LNCaP clone FGC (cell line): ENCODE results near the gene VIM.

Experiments
- DNase-seq: peaks from one replicate; pipeline ENCODE4 v3.0.0-alpha.2; 2011; ENCODE audit warnings: low read depth
- H3K4me3 ChIP-seq: 2 replicates; pipeline ENCODE4 v1.5.1; 2011; ENCODE audit warnings: mild to moderate bottlenecking, low read depth, low read length, control low read depth
- CTCF ChIP-seq: IDR thresholded peaks from 2 replicates; pipeline ENCODE4 v1.5.1; 2012; ENCODE audit warnings: mild to moderate bottlenecking; ENCODE audit not compliant: control insufficient read depth, insufficient read depth; ENCODE audit errors: extremely low read depth

The VIM gene

GRCh38 chr10:17188644-17189172 lies 39.3 kb upstream of the VIM start:
- TF ChIP-seq CTCF: no peak
- no peak overlapping the region for H3K4me3 ChIP-seq
- no peak for DNase-seq

GRCh38 chr10:17190602-17191001 lies 37.4 kb upstream of the VIM start:
- TF ChIP-seq CTCF: no peak
- no peak for DNase-seq
- no peak overlapping the region for H3K4me3 ChIP-seq

- DNase-seq: no peak
- TF ChIP-seq CTCF: no peak
- H3K4me3 ChIP-seq: no peak overlapping the region
Measured at GRCh38 chr10:17195083-17195482, 33.0 kb upstream of the VIM start.

GRCh38 chr10:17196045-17196444 lies 32.0 kb upstream of the VIM start:
- TF ChIP-seq CTCF: no peak
- DNase-seq: no peak
- H3K4me3 ChIP-seq: no peak overlapping the region

- no peak for TF ChIP-seq CTCF
Measured at GRCh38 chr10:17196573-17196972, 31.5 kb upstream of the VIM start.

GRCh38 chr10:17199351-17199804 lies 28.7 kb upstream of the VIM start:
- no peak overlapping the region for H3K4me3 ChIP-seq
- no peak for DNase-seq
- TF ChIP-seq CTCF: no peak

More at GRCh38 chr10:17196573-17196972, 31.5 kb upstream of the VIM start:
- DNase-seq: no peak
- no peak overlapping the region for H3K4me3 ChIP-seq
